ENCODE measurements around the gene CDH24. TPM values are rescaled to one million over a fixed set of nuclear protein-coding genes. Genes with fewer than 3 reads are reported as not detected.

Gene CDH24
- total and polyA plus RNA-seq, 2 of the 4 experiments (the other 2 are of a cell fraction) = 3.9 to 24.4 TPM

DNA sequence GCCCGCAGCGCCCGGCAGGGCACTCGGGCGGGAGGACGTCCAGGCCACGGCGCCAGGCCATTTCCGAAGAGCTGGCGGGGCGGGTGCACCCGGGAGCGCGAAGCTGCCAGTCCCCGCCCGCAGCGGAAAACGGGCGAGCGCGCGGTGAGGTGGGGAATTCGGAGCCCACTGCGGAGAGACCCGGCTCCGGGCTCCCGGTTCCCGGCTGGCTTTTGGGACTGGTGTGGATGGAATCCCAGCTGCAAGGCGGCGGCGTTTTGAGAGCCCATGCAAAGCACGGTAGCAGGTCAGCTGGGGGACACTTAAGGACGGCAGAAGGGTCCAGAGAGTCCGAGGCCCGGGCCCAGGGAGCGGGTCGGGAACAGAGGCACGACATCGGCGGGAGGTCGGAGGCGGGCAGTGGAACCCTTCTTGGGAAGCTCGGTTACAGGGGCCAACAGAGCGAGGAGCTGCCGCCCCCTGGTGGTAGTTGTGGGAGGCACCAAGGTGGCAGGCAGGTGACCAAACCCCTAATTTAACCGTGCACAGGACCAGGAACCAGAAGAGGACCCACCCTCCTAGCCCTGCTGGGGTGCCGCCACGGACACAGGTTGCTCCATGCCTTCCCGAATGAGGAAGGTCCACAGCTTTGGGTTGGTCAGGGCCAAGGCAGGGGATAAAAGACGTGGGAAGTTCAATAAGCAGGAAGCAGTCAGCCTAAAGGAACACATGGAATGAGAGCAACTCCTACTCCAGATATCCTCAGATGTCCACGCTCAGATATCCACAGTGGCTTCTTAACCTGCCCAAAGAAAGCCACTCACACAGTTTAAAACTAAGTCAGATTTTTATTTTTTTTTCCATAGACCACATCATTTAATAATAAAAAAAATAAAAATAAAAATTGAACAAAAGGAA is 685 bp upstream of the CDH24 start:
- H3K9me1 ChIP-seq (ENCODE audit: insufficient read depth, low read length) = peaks cover 5% of the 10 kb centered on the region; the same call in 1 of the 2 replicates
- no peaks in the 10 kb centered on the region for H3K9me3 ChIP-seq (ENCODE audit: control insufficient read depth, insufficient read depth, low read length)
- H2AFZ ChIP-seq (replicated peaks; ENCODE audit: low read length, poor library complexity) = peak overlapping the region; percentile 89
- H4K8ac ChIP-seq (ENCODE audit: low read depth in 2 of 2, low read length in 2 of 2) = no peak overlapping the region
- peaks cover 21% of the 10 kb centered on the region for H4K20me1 ChIP-seq (ENCODE audit: insufficient read depth, low read length)
- peak overlapping the region; percentile 41 for H2BK5ac ChIP-seq (ENCODE audit: low read depth, low read length, poor library complexity, severe bottlenecking)
- H3K4me2 ChIP-seq (ENCODE audit: low read depth, low read length) = peak overlapping the region; percentile 87
- WGBS, 2 experiments (ENCODE audit: extremely low coverage in 2 of 2, insufficient read length in 1 of 2) = 2% methylated on average over 21 of the region's 51 CpGs; no CpG with 5 or more reads in 1 of the 2 experiments
- H4K5ac ChIP-seq (ENCODE audit: low read depth, low read length) = no peak overlapping the region
- DNase-seq (peak; percentile 76), ATAC-seq (ENCODE audit: low read depth) (peak; percentile 55)
- H2AK9ac ChIP-seq (replicated peaks; ENCODE audit: low read depth, low read length, poor library complexity) = peak overlapping the region; percentile 92
- dilution Hi-C loops (cut with HindIII; ENCODE audit: low sequenced_read_pairs, unreplicated experiment) (no loop called here), intact Hi-C loops (cut with micrococcal nuclease) (loop anchor here (1.0 to 2.0 kb wide), 4 partner anchors 64 to 501 kb away; no protein-coding TSS in a partner anchor), in situ Hi-C loops (cut with MboI; ENCODE audit: low sequenced_read_pairs) (no loop called here)
- H3K4me1 ChIP-seq (ENCODE audit: control insufficient read depth, insufficient read depth, low read length) = peaks cover 19% of the 10 kb centered on the region
- peaks cover 41% of the 10 kb centered on the region for H3K36me3 ChIP-seq (ENCODE audit: control insufficient read depth, insufficient read depth, low read length)
- H2BK120ac ChIP-seq (ENCODE audit: low read depth, low read length) = no peak overlapping the region
- 0 out of 2 replicates have a peak overlapping the region, but pooled peaks have one; percentile 22 for H3K56ac ChIP-seq (ENCODE audit: extremely low read depth, insufficient read depth, low read length)
- no peaks in the 10 kb centered on the region for H3K27me3 ChIP-seq (ENCODE audit: control insufficient read depth, insufficient read depth, low read length)
- no peak overlapping the region for H3K18ac ChIP-seq (ENCODE audit: low read depth, low read length)
- H3K79me1 ChIP-seq (ENCODE audit: low read depth in 1 of 2, low read length in 2 of 2) = peaks cover 0 to 47% of the 10 kb centered on the region in 2 experiments; a peak in 3 of 4 replicates
- H3K27ac ChIP-seq (ENCODE audit: insufficient read depth, low read length) = peak overlapping the region; percentile 70
- ChIA-PET POLR2A (ENCODE audit: unreplicated experiment) (interaction anchor here (0.6 to 0.8 kb wide), 3 partner anchors 13 to 80 kb away, joined by 3 to 11 read pairs (median 3); no protein-coding TSS in a partner anchor), CTCF (interaction anchor here (0.6 to 2.2 kb wide), 12 partner anchors 11 to 82 kb away, joined by 3 to 17 read pairs (median 4); partner anchors contain the start of genes ACIN1, C14orf119 and PSMB11)
- 0 out of 2 replicates have a peak overlapping the region, but pooled peaks have one; percentile 25 for H4K91ac ChIP-seq (ENCODE audit: insufficient read depth, low read depth, low read length)
- H3K23ac ChIP-seq (ENCODE audit: low read depth, low read length) = peak overlapping the region; percentile 75; the same call in 1 of the 2 replicates
- H2AK5ac ChIP-seq (ENCODE audit: low read depth, low read length) = peak overlapping the region; percentile 78
- peak; percentile 82 for TF ChIP-seq RAD21 (IDR thresholded peaks at IDR 0.05; ENCODE audit: low read length)
- TF ChIP-seq MAZ (IDR thresholded peaks at IDR 0.05; ENCODE audit: borderline replicate concordance, low read depth, low read length) = peak; percentile 35; the same call in 1 of the 2 replicates
- peak; percentile 11; the same call in 1 of the 2 replicates for TF ChIP-seq MXI1 (IDR thresholded peaks at IDR 0.05; ENCODE audit: borderline replicate concordance, low read depth, low read length)
- peak; percentile 47; the same call in 1 of the 2 replicates for TF ChIP-seq BHLHE40 (IDR thresholded peaks at IDR 0.05; ENCODE audit: low read depth, low read length)
- no peak for TF ChIP-seq CEBPB (IDR thresholded peaks at IDR 0.05; ENCODE audit: low read depth, low read length)
- no peak for TF ChIP-seq RFX5 (IDR thresholded peaks at IDR 0.05; ENCODE audit: low read depth, low read length)
- TF ChIP-seq, protein P1, sequence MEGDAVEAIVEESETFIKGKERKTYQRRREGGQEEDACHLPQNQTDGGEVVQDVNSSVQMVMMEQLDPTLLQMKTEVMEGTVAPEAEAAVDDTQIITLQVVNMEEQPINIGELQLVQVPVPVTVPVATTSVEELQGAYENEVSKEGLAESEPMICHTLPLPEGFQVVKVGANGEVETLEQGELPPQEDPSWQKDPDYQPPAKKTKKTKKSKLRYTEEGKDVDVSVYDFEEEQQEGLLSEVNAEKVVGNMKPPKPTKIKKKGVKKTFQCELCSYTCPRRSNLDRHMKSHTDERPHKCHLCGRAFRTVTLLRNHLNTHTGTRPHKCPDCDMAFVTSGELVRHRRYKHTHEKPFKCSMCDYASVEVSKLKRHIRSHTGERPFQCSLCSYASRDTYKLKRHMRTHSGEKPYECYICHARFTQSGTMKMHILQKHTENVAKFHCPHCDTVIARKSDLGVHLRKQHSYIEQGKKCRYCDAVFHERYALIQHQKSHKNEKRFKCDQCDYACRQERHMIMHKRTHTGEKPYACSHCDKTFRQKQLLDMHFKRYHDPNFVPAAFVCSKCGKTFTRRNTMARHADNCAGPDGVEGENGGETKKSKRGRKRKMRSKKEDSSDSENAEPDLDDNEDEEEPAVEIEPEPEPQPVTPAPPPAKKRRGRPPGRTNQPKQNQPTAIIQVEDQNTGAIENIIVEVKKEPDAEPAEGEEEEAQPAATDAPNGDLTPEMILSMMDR (conservative IDR thresholded peaks at IDR 0.05; ENCODE audit: low read depth, low read length) = peak; percentile 89
- TF ChIP-seq SMC3 (IDR thresholded peaks at IDR 0.05; ENCODE audit: low read depth, low read length) = peak; percentile 83
- TF ChIP-seq, protein P2, sequence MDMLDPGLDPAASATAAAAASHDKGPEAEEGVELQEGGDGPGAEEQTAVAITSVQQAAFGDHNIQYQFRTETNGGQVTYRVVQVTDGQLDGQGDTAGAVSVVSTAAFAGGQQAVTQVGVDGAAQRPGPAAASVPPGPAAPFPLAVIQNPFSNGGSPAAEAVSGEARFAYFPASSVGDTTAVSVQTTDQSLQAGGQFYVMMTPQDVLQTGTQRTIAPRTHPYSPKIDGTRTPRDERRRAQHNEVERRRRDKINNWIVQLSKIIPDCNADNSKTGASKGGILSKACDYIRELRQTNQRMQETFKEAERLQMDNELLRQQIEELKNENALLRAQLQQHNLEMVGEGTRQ (IDR thresholded peaks at IDR 0.05; ENCODE audit: low read depth, low read length) = no peak; the same call in 1 of the 2 replicates
- H3K4ac ChIP-seq (ENCODE audit: low read depth, low read length) = peak overlapping the region; percentile 85
- H3K9ac ChIP-seq (ENCODE audit: low read depth, low read length) = peak overlapping the region; percentile 73
- H3K14ac ChIP-seq (replicated peaks; ENCODE audit: low read depth, low read length) = 0 out of 2 replicates have a peak overlapping the region, but pooled peaks have one; percentile 68
- peak overlapping the region; percentile 62 for H3K4me3 ChIP-seq (ENCODE audit: insufficient read depth, low read depth, low read length)
- BruUV-seq (replicated peaks) = no TSS peak
- no peak overlapping the region for H2BK20ac ChIP-seq (ENCODE audit: low read depth, low read length)
- no peak overlapping the region for H2BK15ac ChIP-seq (ENCODE audit: low read depth, low read length)

Data from IMR-90 (cell line).